GM19468 (cell line): ENCODE measurements around the gene ASIC5.
"Not testable (repeated sequence)": the region's sequence is repeated elsewhere in the genome, so short reads cannot be mapped to it uniquely, and the experiment has no call there.

ENCODE experiments used
- ATAC-seq: cut with Tn5 transposase; IDR thresholded peaks from one replicate; pipeline ENCODE4 v1.9.1; 2021; ENCODE audit warnings: mild to moderate bottlenecking, moderate library complexity, moderate number of reproducible peaks; ENCODE audit not compliant: unreplicated experiment; ENCODE audit errors: extremely low read depth

Gene ASIC5, protein sequence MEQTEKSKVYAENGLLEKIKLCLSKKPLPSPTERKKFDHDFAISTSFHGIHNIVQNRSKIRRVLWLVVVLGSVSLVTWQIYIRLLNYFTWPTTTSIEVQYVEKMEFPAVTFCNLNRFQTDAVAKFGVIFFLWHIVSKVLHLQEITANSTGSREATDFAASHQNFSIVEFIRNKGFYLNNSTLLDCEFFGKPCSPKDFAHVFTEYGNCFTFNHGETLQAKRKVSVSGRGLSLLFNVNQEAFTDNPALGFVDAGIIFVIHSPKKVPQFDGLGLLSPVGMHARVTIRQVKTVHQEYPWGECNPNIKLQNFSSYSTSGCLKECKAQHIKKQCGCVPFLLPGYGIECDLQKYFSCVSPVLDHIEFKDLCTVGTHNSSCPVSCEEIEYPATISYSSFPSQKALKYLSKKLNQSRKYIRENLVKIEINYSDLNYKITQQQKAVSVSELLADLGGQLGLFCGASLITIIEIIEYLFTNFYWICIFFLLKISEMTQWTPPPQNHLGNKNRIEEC

DNA sequence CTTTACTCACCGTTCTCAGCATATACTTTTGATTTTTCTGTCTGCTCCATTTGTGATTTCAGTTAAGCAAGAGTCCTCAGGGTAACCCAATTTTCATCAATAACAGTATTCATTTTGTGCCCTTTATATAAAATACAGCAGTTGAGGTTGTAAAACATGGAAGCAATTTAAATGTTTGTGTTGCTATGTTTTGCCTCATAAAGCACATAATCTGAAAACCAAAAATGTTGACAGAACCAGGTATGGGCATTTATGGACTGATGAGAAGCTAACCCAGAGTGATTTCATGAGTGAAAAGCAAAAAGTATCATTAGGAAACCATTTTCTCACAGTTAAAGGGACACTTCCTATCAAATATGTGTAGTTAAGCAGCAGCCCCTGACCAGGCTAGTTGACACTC lies at the start of gene ASIC5:
Gene ASIC5, minus strand, starts transcription at position 101 of the 400 bp plus-strand sequence. Its CDS starts 51 bp downstream, at position 50.
- no peak for ATAC-seq

GRCh38 chr4:155914782-155915181 lies 48.7 kb upstream of the ASIC5 start:
- ATAC-seq: no peak

GRCh38 chr4:155911905-155912304 lies 45.8 kb upstream of the ASIC5 start:
- no peak for ATAC-seq

GRCh38 chr4:155909615-155910226 lies 43.6 kb upstream of the ASIC5 start:
- ATAC-seq: no peak

GRCh38 chr4:155908187-155909139 lies 42.4 kb upstream of the ASIC5 start:
- no peak for ATAC-seq

GRCh38 chr4:155907556-155907955 lies 41.5 kb upstream of the ASIC5 start:
- ATAC-seq: no peak

- ATAC-seq: no peak
Measured at GRCh38 chr4:155906554-155907247, 40.6 kb upstream of the ASIC5 start.

- no peak for ATAC-seq
Measured at GRCh38 chr4:155904331-155904730, 38.3 kb upstream of the ASIC5 start.

- ATAC-seq: no peak
Measured at GRCh38 chr4:155903453-155903852, 37.4 kb upstream of the ASIC5 start, which contains the start of gene TDO2. TDO2 (plus strand) TSS chr4:155903696; CDS start chr4:155903759, 63 bp downstream.

- no peak for ATAC-seq
Measured at GRCh38 chr4:155901013-155901412, 34.9 kb upstream of the ASIC5 start.

- no peak for ATAC-seq
Measured at GRCh38 chr4:155900381-155900780, 34.3 kb upstream of the ASIC5 start.

GRCh38 chr4:155899891-155900290 lies 33.8 kb upstream of the ASIC5 start:
- no peak for ATAC-seq

DNA sequence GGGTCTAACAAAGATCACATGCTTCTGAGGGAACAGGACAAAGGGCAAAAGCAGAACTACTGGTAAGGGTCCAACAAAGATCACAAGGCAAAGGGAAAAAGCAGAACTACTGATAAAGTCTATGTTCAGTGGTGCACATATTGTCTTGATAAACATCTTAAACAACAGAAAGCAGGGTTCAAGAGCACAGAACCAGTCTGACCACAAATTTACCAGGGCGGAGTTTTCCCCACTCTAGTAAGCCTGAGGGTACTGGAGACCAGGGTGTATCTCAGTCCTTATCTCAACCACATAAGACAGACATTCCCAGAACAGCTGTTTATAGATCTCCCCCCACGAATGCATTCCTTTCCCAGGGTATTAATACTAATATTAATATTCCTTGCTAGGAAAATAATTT lies 32.3 kb upstream of the ASIC5 start:
- not testable (repeated sequence) for ATAC-seq

DNA sequence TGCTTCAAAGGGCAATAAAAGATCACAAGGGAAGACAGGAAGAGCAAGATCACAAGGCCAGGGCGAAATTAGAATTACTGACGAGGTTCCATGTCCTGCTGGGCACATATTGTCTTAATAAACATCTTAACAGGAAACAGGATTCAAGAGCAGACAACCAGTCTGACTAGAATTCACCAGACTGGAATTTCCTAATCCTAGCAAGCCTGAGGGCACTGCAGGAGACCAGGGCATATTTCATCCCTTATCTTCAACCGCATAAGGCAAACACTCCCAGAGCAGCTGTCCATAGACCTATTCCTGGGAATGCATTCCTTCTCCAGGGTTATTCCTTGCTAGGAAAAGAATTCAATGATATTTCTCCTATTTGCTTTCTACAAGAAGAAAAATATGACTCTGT lies 25.0 kb upstream of the ASIC5 start:
- ATAC-seq: no peak

DNA sequence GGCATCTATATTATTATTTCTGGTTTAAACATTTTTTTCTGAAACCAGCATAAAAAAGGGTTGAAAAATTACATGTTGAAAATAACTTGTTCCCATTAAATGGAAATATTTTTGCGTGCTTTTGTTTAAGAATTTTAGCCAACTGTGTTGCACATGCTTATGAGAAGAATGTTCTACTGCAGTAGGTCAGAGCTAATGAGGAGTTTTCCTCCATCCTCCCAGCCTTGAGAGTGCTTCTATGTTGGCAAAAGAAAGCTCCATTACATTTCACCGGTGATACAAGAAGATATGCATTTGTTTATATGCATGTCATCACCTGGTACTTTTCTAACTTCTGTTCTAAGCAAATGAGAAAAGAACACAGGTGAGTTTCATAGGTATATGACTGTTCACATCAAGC lies 23.9 kb upstream of the ASIC5 start:
- no peak for ATAC-seq

GRCh38 chr4:155889031-155889793 lies 23.1 kb upstream of the ASIC5 start:
- ATAC-seq: peak; percentile 95

- no peak for ATAC-seq
Measured at GRCh38 chr4:155887847-155888570, 21.9 kb upstream of the ASIC5 start.

DNA sequence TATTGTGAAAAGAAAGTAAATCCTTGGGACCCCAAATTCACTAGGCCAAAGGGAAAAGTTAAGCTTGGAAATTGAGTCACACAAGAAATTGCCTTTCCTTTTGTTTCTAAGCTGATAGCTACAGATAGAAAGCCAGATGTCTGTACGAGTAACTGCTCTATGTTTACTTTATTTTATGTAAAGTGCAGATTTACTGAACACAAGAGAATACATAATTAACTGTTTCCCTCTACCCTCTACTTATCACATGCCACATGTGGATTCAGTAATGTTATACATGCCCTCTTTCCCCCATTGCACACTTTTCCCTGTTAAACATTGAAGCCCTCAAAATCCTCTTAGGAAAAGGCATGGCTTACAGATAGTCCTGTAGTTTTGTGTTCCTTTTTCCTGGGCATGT lies 21.0 kb upstream of the ASIC5 start:
- no peak for ATAC-seq
